ENCODE data around the gene PDE4D.

DNA sequence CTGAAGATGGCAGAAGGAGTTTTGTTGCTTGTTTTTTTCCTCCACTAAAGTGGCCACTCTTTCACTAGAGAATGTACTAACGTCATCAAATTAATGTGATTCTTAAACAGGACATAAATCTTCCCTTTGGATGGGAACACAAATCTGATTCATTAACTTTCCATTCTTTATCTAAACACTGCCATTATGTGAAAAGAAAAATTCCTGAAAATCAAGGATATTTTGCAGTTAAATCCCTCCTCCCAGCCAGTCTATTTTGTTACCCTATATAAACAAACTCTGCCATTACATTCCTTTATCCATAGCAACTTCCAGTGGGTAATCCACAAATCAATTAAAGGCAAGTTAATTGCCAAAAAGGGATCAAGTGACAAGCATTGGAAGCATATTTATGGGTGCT is 546.5 kb downstream of the PDE4D start:
- TF ChIP-seq, protein P1, sequence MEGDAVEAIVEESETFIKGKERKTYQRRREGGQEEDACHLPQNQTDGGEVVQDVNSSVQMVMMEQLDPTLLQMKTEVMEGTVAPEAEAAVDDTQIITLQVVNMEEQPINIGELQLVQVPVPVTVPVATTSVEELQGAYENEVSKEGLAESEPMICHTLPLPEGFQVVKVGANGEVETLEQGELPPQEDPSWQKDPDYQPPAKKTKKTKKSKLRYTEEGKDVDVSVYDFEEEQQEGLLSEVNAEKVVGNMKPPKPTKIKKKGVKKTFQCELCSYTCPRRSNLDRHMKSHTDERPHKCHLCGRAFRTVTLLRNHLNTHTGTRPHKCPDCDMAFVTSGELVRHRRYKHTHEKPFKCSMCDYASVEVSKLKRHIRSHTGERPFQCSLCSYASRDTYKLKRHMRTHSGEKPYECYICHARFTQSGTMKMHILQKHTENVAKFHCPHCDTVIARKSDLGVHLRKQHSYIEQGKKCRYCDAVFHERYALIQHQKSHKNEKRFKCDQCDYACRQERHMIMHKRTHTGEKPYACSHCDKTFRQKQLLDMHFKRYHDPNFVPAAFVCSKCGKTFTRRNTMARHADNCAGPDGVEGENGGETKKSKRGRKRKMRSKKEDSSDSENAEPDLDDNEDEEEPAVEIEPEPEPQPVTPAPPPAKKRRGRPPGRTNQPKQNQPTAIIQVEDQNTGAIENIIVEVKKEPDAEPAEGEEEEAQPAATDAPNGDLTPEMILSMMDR (IDR thresholded peaks at IDR 0.05): no peak
- no peak for TF ChIP-seq ZFX (IDR thresholded peaks at IDR 0.05; ENCODE audit: borderline replicate concordance)

All from 22Rv1 (cell line).